ENCODE measurements around the gene CDKN1A.
A peak's percentile ranks its signal among the peaks of the same experiment; 100 is the strongest.

The CDKN1A gene

GRCh38 chr6:36691011-36691410 is 12.5 kb downstream of the CDKN1A start:
- TF ChIP-seq POLR2A (IDR thresholded peaks at IDR 0.05; ENCODE audit: low read depth, low read length): no peak
- no peak for FAIRE-seq

GRCh38 chr6:36691612-36692011 is 13.1 kb downstream of the CDKN1A start:
- DNase-seq (ENCODE audit: insufficient read length, low spot score) (no peak), FAIRE-seq (no peak)
- TF ChIP-seq POLR2A (IDR thresholded peaks at IDR 0.05; ENCODE audit: low read depth, low read length): no peak

More at GRCh38 chr6:36691011-36691410, 12.5 kb downstream of the CDKN1A start:
- DNase-seq (ENCODE audit: insufficient read length, low spot score): no peak

- TF ChIP-seq POLR2A (IDR thresholded peaks at IDR 0.05; ENCODE audit: low read depth, low read length): no peak
- FAIRE-seq (no peak), DNase-seq (ENCODE audit: insufficient read length, low spot score) (no peak)
Measured at GRCh38 chr6:36692220-36692619, 13.7 kb downstream of the CDKN1A start.

DNA sequence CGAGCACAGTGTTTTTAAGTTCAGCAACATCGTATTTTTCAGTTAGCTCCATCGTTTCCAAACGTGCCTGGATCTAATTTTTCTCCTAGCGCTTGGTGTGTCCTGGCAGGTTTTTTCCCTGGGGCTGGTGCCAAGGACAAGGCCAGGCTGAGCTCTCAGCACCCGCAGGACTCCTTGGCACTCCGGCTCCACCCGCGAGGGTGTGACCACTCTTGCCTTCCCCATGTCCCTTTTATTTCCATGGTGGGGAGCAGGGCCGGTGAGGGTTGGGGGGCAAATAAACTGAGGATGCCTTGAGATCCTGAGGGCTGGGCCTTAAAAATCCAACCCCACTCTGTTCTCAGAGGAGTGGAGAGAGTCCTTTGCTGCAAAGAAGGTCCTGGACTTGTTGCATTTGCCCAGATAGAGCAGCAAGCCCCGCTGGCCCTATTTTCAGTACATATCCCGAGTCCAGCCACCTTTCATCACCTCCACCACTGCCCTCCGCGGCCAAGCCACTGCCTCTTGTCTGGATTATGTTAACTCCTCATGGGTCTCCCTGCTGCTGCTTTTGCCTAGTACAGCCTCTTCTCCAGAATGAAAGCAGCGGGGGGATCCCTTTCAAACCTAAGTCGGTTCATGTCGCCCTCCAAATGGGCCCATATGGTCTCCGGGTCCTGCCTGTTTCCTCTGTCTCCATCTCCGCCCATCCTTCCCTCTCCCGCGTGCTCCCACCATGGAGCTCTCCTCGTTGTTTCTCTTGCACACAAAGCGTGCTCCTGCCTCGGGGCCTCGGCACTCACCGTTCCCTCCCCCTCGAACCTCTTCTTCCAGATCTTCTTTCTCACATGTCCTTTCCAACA is 14.6 kb downstream of the CDKN1A start:
- FAIRE-seq (no peak), DNase-seq (ENCODE audit: insufficient read length, low spot score) (no peak)
- no peak for TF ChIP-seq POLR2A (IDR thresholded peaks at IDR 0.05; ENCODE audit: low read depth, low read length)

GRCh38 chr6:36694616-36695015 is 16.1 kb downstream of the CDKN1A start:
- no peak for TF ChIP-seq POLR2A (IDR thresholded peaks at IDR 0.05; ENCODE audit: low read depth, low read length)
- DNase-seq (ENCODE audit: insufficient read length, low spot score): no peak
- FAIRE-seq: no peak

DNA sequence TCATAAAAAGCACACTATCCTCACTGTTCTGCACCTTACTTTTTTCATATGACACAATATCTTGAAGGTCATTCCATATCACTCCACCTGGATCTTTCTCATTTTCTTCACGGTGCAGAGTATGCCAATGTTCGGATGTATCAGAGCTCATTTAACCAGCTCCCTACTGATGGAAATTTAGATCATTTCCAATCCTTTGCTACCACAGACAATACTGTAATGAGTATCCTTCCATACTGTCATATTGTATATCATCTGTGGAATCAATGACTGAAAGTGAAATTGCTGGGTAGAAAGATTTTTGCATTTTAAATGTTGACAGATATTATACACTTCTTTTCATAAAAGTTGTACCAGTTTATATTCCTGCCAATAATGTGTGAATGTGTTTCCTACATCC is 16.9 kb downstream of the CDKN1A start:
- no peak for DNase-seq (ENCODE audit: insufficient read length, low spot score)
- no peak for TF ChIP-seq POLR2A (IDR thresholded peaks at IDR 0.05; ENCODE audit: low read depth, low read length)
- no peak for FAIRE-seq

- FAIRE-seq (no peak), DNase-seq (ENCODE audit: insufficient read length, low spot score) (no peak)
- TF ChIP-seq POLR2A (IDR thresholded peaks at IDR 0.05; ENCODE audit: low read depth, low read length): no peak
Measured at GRCh38 chr6:36697481-36697903, 19.0 kb downstream of the CDKN1A start, which contains the start of gene RAB44. Gene RAB44, plus strand, starts transcription at chr6:36697826. Its CDS starts 6,410 bp downstream, at chr6:36704236.

GRCh38 chr6:36698196-36698595 is 19.7 kb downstream of the CDKN1A start:
- no peak for TF ChIP-seq POLR2A (IDR thresholded peaks at IDR 0.05; ENCODE audit: low read depth, low read length)
- no peak for FAIRE-seq
- no peak for DNase-seq (ENCODE audit: insufficient read length, low spot score)

- no peak for TF ChIP-seq POLR2A (IDR thresholded peaks at IDR 0.05; ENCODE audit: low read depth, low read length)
- FAIRE-seq: no peak
- no peak for DNase-seq (ENCODE audit: insufficient read length, low spot score)
Measured at GRCh38 chr6:36698871-36699271, 20.4 kb downstream of the CDKN1A start.

- FAIRE-seq: no peak
- no peak for TF ChIP-seq POLR2A (IDR thresholded peaks at IDR 0.05; ENCODE audit: low read depth, low read length)
- no peak for DNase-seq (ENCODE audit: insufficient read length, low spot score)
Measured at GRCh38 chr6:36699348-36699747, 20.8 kb downstream of the CDKN1A start.

DNA sequence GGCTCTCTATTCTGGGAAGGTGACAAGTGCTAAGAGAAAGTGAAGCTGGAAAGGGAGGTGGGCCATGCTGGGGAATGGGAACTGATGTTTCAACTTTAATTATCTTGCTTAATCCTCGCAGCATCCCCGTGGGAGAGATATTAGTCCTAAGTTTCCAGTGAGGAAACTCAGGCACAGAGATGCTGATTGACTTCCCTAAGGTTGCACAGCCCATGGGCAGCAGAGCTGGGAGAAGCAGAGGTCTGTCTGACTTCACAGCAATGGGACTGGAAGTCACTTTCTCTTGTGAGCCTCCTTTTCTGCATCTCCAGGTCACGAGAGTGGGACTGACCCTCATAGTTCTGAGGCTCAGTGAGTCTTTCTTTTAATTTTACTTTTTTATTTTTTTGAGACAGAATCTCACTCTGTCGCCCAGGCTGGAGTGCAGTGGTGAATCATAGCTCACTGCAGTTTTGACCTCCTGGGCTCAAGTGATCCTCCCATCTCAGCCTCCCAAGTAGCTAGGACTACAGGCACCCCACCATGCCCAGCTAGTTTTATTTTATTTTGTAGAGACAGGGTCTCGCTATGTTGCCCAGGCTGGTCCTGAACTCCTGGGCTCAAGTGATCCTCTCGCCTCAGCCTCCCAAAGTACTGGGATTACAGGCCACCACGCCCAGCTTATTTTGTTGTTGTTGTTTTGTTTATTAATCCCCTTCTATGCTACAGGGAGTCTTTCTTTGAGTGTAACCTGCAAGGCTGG is 21.7 kb downstream of the CDKN1A start:
- no peak for TF ChIP-seq POLR2A (IDR thresholded peaks at IDR 0.05; ENCODE audit: low read depth, low read length)
- no peak for FAIRE-seq
- DNase-seq (ENCODE audit: insufficient read length, low spot score): no peak

DNA sequence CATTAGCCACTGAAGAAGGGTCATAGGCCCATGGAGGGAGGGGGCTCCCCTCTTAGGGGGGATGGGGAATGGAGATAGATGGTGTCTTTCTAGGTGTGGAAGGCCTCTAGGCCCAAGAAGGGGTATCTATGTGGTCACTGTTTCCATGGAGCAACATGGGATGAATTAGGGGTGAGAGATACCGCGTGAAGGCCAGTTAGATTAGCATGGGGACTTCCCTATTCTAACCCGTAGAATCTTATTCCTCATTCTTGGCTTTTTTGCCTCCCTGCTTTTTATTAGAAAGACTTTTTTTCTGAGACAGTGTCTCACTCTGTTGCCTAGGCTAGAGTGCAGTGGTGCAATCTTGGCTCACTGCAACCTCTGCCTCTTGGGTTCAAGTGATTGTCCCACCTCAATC is 22.3 kb downstream of the CDKN1A start:
- FAIRE-seq (no peak), DNase-seq (ENCODE audit: insufficient read length, low spot score) (no peak)
- no peak for TF ChIP-seq POLR2A (IDR thresholded peaks at IDR 0.05; ENCODE audit: low read depth, low read length)

- FAIRE-seq (no peak), DNase-seq (ENCODE audit: insufficient read length, low spot score) (peak; percentile 44)
- TF ChIP-seq POLR2A (IDR thresholded peaks at IDR 0.05; ENCODE audit: low read depth, low read length): no peak
Measured at GRCh38 chr6:36701401-36701991, 23.0 kb downstream of the CDKN1A start.

GRCh38 chr6:36702656-36703055 is 24.1 kb downstream of the CDKN1A start:
- FAIRE-seq: no peak
- DNase-seq (ENCODE audit: insufficient read length, low spot score): no peak
- no peak for TF ChIP-seq POLR2A (IDR thresholded peaks at IDR 0.05; ENCODE audit: low read depth, low read length)
